H1 (cell line): ENCODE data around the gene PAK5. TPM values are rescaled to one million over a fixed set of nuclear protein-coding genes. Genes with fewer than 3 reads are reported as not detected.

Source experiments
- polyA plus RNA-seq, 7 experiments: library from polyadenylated mRNA; depleted of rRNA in 3 of 7; stranded (reverse) in 5 of 7; unstranded in 2 of 7; fragments of >200 nt in 5 of 7; fragments of 200-250 nt in 2 of 7; gene quantifications; 1 replicate in 5 of 7; 2 replicates in 1 of 7; 4 replicates in 1 of 7; pipeline versions ENCODE4 v1.2.1 to v1.2.3, GENCODE V29; 2011 to 2013; ENCODE audit warnings: missing spikeins in 2 of 7, mixed read lengths in 2 of 7
- total RNA-seq: library from RNA; stranded (reverse); fragmentation: NEBNext Ultra II Directional; extraction: Animal tissue kit (Norgen Biotek cat#: 25700); gene quantifications from 2 replicates; pipeline ENCODE4 v1.2.1, GENCODE V29; 2021
- TF ChIP-seq, protein P1 (sequence below): fragments of 300-600 bp; sonication (generic); IDR thresholded peaks from 2 replicates; pipeline ENCODE4 v1.7.1; 2012; ENCODE audit warnings: low read length, moderate library complexity, mild to moderate bottlenecking, inconsistent platforms; ENCODE audit not compliant: insufficient replicate concordance

PAK5 gene
- total and polyA plus RNA-seq, 2 of the 8 experiments (the other 6 are each of a cell fraction or from before 2014, with no cell fraction given) = 0.54 to 0.80 TPM

- TF ChIP-seq, protein P1, sequence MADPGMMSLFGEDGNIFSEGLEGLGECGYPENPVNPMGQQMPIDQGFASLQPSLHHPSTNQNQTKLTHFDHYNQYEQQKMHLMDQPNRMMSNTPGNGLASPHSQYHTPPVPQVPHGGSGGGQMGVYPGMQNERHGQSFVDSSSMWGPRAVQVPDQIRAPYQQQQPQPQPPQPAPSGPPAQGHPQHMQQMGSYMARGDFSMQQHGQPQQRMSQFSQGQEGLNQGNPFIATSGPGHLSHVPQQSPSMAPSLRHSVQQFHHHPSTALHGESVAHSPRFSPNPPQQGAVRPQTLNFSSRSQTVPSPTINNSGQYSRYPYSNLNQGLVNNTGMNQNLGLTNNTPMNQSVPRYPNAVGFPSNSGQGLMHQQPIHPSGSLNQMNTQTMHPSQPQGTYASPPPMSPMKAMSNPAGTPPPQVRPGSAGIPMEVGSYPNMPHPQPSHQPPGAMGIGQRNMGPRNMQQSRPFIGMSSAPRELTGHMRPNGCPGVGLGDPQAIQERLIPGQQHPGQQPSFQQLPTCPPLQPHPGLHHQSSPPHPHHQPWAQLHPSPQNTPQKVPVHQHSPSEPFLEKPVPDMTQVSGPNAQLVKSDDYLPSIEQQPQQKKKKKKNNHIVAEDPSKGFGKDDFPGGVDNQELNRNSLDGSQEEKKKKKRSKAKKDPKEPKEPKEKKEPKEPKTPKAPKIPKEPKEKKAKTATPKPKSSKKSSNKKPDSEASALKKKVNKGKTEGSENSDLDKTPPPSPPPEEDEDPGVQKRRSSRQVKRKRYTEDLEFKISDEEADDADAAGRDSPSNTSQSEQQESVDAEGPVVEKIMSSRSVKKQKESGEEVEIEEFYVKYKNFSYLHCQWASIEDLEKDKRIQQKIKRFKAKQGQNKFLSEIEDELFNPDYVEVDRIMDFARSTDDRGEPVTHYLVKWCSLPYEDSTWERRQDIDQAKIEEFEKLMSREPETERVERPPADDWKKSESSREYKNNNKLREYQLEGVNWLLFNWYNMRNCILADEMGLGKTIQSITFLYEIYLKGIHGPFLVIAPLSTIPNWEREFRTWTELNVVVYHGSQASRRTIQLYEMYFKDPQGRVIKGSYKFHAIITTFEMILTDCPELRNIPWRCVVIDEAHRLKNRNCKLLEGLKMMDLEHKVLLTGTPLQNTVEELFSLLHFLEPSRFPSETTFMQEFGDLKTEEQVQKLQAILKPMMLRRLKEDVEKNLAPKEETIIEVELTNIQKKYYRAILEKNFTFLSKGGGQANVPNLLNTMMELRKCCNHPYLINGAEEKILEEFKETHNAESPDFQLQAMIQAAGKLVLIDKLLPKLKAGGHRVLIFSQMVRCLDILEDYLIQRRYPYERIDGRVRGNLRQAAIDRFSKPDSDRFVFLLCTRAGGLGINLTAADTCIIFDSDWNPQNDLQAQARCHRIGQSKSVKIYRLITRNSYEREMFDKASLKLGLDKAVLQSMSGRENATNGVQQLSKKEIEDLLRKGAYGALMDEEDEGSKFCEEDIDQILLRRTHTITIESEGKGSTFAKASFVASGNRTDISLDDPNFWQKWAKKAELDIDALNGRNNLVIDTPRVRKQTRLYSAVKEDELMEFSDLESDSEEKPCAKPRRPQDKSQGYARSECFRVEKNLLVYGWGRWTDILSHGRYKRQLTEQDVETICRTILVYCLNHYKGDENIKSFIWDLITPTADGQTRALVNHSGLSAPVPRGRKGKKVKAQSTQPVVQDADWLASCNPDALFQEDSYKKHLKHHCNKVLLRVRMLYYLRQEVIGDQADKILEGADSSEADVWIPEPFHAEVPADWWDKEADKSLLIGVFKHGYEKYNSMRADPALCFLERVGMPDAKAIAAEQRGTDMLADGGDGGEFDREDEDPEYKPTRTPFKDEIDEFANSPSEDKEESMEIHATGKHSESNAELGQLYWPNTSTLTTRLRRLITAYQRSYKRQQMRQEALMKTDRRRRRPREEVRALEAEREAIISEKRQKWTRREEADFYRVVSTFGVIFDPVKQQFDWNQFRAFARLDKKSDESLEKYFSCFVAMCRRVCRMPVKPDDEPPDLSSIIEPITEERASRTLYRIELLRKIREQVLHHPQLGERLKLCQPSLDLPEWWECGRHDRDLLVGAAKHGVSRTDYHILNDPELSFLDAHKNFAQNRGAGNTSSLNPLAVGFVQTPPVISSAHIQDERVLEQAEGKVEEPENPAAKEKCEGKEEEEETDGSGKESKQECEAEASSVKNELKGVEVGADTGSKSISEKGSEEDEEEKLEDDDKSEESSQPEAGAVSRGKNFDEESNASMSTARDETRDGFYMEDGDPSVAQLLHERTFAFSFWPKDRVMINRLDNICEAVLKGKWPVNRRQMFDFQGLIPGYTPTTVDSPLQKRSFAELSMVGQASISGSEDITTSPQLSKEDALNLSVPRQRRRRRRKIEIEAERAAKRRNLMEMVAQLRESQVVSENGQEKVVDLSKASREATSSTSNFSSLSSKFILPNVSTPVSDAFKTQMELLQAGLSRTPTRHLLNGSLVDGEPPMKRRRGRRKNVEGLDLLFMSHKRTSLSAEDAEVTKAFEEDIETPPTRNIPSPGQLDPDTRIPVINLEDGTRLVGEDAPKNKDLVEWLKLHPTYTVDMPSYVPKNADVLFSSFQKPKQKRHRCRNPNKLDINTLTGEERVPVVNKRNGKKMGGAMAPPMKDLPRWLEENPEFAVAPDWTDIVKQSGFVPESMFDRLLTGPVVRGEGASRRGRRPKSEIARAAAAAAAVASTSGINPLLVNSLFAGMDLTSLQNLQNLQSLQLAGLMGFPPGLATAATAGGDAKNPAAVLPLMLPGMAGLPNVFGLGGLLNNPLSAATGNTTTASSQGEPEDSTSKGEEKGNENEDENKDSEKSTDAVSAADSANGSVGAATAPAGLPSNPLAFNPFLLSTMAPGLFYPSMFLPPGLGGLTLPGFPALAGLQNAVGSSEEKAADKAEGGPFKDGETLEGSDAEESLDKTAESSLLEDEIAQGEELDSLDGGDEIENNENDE = peak; percentile 45
Observed at GRCh38 chr20:9609887-9610502, 228.9 kb downstream of the PAK5 start (continued).
